Left renal cortex interstitium (tissue), 4 donors: Measurements from ENCODE around the gene PCDHA6. TPM values are rescaled to one million over a fixed set of nuclear protein-coding genes. Genes with fewer than 3 reads are reported as not detected.
"Not testable (repeated sequence)": the region's sequence is repeated elsewhere in the genome, so short reads cannot be mapped to it uniquely, and the experiment has no call there.

Experiments
- DNase-seq, 4 donors: peaks; one replicate each; pipeline ENCODE4 v3.0.0-alpha.2; 2013; ENCODE audit warnings: low read depth in 4 of 4, low spot score in 2 of 4, missing footprints in 1 of 4
- polyA plus RNA-seq, 4 donors: library from polyadenylated mRNA; unstranded; fragments of 120-200 nt; gene quantifications; one replicate each; pipeline ENCODE4 v1.2.1, GENCODE V29; 2013; ENCODE audit not compliant: insufficient read length in 4 of 4

Gene PCDHA6
- polyA plus RNA-seq, 4 donors, result 0.35 to 0.75 (median 0.49) TPM

DNA sequence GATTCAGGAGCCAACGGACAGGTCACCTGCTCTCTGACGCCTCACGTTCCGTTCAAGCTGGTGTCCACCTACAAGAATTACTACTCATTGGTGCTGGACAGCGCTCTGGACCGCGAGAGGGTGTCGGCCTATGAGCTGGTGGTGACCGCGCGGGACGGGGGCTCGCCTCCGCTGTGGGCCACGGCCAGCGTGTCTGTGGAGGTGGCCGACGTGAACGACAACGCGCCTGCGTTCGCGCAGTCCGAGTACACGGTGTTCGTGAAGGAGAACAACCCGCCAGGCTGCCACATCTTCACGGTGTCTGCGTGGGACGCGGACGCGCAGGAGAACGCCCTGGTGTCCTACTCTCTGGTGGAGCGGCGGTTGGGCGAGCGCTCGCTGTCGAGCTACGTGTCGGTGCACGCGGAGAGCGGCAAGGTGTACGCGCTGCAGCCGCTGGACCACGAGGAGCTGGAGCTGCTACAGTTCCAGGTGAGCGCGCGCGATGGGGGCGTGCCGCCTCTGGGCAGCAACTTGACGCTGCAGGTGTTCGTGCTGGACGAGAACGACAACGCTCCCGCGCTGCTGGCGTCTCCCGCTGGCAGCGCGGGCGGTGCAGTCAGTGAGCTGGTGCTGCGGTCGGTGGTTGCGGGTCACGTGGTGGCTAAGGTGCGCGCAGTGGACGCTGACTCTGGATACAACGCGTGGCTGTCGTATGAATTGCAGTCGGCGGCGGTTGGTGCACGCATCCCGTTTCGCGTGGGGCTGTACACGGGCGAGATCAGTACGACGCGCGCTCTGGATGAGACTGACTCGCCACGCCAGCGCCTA, 29.6 kb downstream of the PCDHA6 start:
- DNase-seq, result no peak

DNA sequence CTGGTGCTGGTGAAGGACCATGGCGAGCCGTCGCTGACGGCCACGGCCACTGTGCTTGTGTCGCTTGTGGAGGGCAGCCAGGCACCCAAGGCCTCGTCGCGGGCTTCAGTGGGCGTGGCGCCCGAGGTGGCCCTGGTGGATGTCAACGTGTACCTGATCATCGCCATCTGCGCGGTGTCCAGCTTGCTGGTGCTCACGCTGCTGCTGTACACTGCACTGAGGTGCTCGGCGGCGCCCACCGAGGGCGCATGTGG, 30.2 kb downstream of the PCDHA6 start:
- no peak for DNase-seq

DNA sequence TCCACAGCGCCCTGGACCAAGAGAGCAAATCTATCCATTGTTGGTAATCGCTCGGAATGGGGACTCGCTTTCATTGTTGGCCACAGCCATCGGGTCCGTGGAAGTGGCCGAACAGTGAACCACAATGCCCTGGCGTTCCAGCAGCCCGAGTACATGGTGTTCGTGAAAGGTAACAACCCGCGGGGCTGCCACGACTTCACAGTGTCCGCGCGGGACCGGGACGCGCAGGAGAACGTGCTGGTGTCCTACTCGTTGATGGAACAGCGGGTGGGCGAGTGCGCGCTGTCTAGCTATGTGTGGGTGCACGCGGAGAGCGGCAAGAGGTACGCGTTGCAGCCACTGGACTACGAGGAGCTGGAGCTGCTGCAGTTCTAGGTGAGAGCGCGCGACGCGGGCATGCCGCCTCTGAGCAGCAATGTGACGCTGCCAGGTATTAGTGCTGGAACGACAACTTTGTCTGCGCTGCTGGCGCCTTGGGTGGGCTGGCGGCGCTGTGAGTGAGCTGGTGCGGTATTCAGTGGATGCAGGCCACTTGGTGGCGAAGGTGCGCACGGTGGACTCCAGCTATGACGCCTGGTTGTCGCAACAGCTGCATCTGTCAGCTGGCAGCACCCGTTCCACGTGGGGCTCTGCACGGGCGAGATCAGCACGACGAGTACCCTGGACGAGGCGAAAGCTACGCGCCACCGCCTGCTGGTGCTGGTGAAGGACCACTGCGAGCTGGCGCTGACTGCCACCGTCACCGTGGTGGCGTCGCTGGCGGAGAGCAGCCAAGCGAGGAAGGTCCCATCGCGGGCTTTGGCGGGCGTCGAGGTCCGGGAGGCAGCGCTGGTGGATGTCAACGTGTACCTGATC, 34.9 kb downstream of the PCDHA6 start:
- DNase-seq, result no peak

DNA sequence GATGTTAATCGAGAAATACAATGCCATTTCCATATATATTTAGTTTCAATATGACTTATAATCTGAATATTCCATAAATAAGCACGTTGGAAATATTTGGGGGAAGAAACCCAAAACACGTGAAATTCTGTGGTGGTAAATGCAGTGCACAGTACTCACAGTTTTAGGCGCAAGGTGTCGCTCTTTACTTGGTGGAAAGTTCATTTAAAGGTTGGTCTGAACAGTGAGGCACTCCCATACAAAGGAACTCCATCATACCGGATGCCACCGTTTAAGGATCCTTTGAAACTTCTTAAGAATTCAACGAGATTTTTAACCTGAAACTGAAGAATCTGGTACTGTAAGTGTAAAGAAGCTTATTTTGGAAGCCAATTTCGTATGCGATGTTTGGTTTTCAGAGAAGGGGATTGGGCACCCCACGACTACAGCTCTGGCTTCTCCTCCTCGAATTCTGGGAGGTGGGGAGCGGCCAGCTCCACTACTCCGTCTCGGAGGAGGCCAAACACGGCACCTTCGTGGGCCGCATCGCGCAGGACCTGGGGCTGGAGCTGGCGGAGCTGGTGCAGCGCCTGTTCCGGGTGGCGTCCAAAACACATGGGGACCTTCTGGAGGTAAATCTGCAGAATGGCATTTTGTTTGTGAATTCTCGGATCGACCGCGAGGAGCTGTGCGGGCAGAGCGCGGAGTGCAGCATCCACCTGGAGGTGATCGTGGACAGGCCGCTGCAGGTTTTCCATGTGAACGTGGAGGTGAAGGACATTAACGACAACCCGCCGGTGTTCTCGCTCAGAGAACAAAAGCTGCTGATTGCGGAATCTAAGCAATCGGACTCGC, 41.2 kb downstream of the PCDHA6 start, which contains the start of gene PCDHA11:
Gene PCDHA11, plus strand, starts transcription at position 237 of the 834 bp plus-strand sequence. Its CDS starts 147 bp downstream, at position 384.
- DNase-seq, result peak in 1 of 4 donors; percentile 2

DNA sequence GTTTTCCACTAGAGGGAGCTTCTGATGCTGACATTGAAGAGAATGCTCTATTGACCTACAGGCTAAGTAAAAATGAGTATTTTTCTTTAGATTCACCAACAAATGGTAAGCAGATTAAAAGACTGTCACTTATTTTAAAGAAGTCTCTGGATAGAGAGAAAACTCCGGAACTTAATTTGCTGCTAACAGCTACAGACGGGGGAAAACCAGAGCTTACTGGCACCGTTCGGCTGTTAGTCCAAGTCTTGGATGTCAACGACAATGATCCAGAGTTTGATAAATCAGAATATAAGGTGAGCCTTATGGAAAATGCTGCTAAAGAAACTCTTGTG, 41.8 kb downstream of the PCDHA6 start:
- no peak for DNase-seq

DNA sequence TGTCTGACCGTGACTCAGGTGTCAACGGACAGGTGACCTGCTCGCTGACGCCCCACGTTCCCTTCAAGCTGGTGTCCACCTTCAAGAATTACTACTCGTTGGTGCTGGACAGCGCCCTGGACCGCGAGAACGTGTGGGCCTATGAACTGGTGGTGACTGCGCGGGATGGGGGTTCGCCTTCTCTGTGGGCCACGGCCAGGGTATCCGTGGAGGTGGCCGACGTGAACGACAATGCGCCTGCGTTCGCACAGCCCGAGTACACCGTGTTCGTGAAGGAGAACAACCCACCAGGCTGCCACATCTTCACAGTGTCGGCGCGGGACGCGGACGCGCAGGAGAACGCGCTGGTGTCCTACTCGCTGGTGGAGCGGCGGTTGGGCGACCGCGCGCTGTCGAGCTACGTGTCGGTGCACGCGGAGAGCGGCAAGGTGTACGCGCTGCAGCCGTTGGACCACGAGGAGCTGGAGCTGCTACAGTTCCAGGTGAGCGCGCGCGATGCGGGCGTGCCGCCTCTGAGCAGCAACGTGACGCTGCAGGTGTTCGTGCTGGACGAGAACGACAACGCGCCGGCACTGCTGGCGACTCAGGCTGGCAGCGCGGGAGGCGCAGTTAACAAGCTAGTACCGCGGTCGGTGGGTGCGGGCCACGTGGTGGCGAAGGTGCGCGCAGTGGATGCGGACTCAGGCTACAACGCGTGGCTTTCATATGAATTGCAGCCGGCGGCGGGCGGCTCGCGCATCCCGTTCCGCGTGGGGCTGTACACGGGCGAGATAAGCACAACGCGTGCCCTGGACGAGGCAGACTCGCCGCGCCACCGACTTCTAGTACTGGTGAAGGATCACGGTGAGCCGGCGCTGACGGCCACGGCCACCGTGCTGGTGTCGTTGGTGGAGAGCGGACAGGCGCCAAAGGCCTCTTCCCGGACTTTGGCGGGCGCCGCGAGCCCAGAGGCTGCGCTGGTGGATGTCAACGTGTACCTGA, 42.8 kb downstream of the PCDHA6 start:
- DNase-seq, result no peak

DNA sequence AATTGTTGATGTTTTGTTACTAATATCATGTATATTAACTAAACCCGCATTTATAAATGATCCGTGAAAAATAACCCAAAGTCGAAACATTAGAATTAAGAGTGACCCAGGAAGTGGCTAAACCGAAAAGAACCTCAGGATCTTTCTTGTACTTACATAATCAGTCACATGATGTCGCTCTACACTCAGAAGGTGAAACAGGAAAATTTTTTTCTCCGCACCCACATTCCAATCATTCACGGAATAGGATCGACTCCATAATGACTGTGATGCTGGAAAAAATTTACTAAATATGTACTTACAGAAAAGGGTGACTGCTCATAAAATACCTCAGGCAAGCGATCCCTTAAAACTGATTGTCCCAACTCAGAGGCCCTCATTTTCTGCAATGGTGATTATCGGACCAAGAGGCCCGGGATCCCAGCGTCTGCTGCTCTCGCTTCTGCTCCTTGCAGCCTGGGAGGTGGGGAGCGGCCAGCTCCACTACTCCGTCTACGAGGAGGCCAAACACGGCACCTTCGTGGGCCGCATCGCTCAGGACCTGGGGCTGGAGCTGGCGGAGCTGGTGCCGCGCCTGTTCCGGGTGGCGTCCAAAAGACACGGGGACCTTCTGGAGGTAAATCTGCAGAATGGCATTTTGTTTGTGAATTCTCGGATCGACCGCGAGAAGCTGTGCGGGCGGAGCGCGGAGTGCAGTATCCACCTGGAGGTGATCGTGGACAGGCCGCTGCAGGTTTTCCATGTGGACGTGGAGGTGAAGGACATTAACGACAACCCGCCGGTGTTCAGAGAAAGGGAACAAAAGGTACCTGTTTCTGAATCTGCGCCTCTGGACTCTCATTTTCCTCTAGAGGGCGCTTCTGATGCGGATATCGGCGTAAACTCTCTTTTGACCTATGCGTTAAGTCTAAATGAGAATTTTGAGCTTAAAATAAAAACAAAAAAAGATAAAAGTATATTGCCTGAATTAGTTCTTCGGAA, 47.6 kb downstream of the PCDHA6 start, which contains the start of gene PCDHA12:
Gene PCDHA12, plus strand, starts transcription at position 224 of the 981 bp plus-strand sequence. Its CDS starts 165 bp downstream, at position 389.
- DNase-seq, result no peak

DNA sequence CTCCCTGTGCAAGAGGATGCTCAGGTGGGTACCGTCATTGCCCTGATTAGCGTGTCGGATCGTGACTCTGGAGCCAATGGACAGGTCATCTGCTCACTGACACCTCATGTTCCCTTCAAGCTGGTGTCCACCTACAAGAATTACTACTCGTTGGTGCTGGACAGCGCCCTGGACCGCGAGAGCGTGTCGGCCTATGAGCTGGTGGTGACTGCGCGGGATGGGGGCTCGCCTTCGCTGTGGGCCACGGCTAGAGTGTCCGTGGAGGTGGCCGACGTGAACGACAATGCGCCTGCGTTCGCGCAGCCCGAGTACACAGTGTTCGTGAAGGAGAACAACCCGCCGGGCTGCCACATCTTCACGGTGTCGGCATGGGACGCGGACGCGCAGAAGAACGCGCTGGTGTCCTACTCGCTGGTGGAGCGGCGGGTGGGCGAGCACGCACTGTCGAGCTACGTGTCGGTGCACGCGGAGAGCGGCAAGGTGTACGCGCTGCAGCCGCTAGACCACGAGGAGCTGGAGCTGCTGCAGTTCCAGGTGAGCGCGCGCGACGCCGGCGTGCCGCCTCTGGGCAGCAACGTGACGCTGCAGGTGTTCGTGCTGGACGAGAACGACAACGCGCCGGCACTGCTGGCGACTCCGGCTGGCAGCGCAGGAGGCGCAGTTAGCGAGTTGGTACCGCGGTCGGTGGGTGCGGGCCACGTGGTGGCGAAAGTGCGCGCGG, 48.9 kb downstream of the PCDHA6 start:
- not testable (repeated sequence) for DNase-seq

DNA sequence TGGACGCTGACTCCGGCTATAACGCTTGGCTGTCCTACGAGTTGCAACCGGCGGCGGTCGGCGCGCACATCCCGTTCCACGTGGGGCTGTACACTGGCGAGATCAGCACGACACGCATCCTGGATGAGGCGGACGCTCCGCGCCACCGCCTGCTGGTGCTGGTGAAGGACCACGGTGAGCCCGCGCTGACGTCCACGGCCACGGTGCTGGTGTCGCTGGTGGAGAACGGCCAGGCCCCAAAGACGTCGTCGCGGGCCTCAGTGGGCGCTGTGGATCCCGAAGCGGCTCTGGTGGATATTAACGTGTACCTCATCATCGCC, 49.5 kb downstream of the PCDHA6 start:
- no peak for DNase-seq

Other genes starting within 250 kb of the PCDHA6 start
- gene CD14, start 194.8 kb upstream of the PCDHA6 start, polyA plus RNA-seq, result 10 to 100 TPM in 2 of 4 donors, 1 to 10 TPM in 2; 6.0 to 11.7 (median 9.5) TPM
- gene TMCO6, start 188.5 kb upstream of the PCDHA6 start, polyA plus RNA-seq, result 10 to 100 TPM; 12.5 to 23.1 (median 18.2) TPM
- 100 to 1,000 TPM in 1 of 4 donors, 10 to 100 TPM in 3; 76.4 to 116 (median 84.2) TPM for gene NDUFA2, start 180.3 kb upstream of the PCDHA6 start, polyA plus RNA-seq
- 100 to 1,000 TPM; 149 to 185 (median 162) TPM for gene IK, start 180.1 kb upstream of the PCDHA6 start, polyA plus RNA-seq
- 10 to 100 TPM; 12.5 to 21.3 (median 16.9) TPM for gene WDR55, start 163.1 kb upstream of the PCDHA6 start, polyA plus RNA-seq
- under 1 TPM in 2 of 4 donors, not detected in 2; 0.21 to 0.77 TPM for gene DND1, start 154.4 kb upstream of the PCDHA6 start, polyA plus RNA-seq
- 10 to 100 TPM; 63.2 to 86.8 (median 73.3) TPM for gene HARS1, start 136.6 kb upstream of the PCDHA6 start, polyA plus RNA-seq
- 10 to 100 TPM; 37.4 to 60.3 (median 49.2) TPM for gene HARS2, start 136.5 kb upstream of the PCDHA6 start, polyA plus RNA-seq
- gene ZMAT2, start 127.5 kb upstream of the PCDHA6 start, polyA plus RNA-seq, result 100 to 1,000 TPM in 3 of 4 donors, 10 to 100 TPM in 1; 99.1 to 164 (median 111) TPM
- under 1 TPM in 3 of 4 donors, not detected in 1; 0.05 to 0.12 (median 0.07) TPM for gene PCDHA1, start 41.8 kb upstream of the PCDHA6 start, polyA plus RNA-seq
- gene PCDHA2, start 33.1 kb upstream of the PCDHA6 start, polyA plus RNA-seq, result under 1 TPM; 0.13 to 0.46 (median 0.19) TPM
- under 1 TPM; 0.21 to 0.64 (median 0.38) TPM for gene PCDHA3, start 26.9 kb upstream of the PCDHA6 start, polyA plus RNA-seq
- gene PCDHA4, start 20.9 kb upstream of the PCDHA6 start, polyA plus RNA-seq, result 1 to 10 TPM in 2 of 4 donors, under 1 TPM in 2; 0.49 to 1.7 (median 0.91) TPM
- gene PCDHA5, start 6.3 kb upstream of the PCDHA6 start, polyA plus RNA-seq, result under 1 TPM; 0.05 to 0.24 (median 0.14) TPM
- under 1 TPM; 0.22 to 0.44 (median 0.34) TPM for gene PCDHA7, start 6.3 kb downstream of the PCDHA6 start, polyA plus RNA-seq
- gene PCDHA8, start 13.2 kb downstream of the PCDHA6 start, polyA plus RNA-seq, result under 1 TPM in 3 of 4 donors, not detected in 1; 0.03 to 0.05 (median 0.05) TPM
- gene PCDHA9, start 20.4 kb downstream of the PCDHA6 start, polyA plus RNA-seq, result under 1 TPM in 3 of 4 donors, not detected in 1; 0.03 to 0.12 (median 0.05) TPM
- 1 to 10 TPM in 1 of 4 donors, under 1 TPM in 3; 0.13 to 1.1 (median 0.75) TPM for gene PCDHA10, start 27.9 kb downstream of the PCDHA6 start, polyA plus RNA-seq
- under 1 TPM; 0.21 to 0.54 (median 0.36) TPM for gene PCDHA11, start 41.0 kb downstream of the PCDHA6 start, polyA plus RNA-seq
- gene PCDHA12, start 47.3 kb downstream of the PCDHA6 start, polyA plus RNA-seq, result under 1 TPM in 3 of 4 donors, not detected in 1; 0.07 to 0.14 (median 0.11) TPM
- gene PCDHA13, start 54.2 kb downstream of the PCDHA6 start, polyA plus RNA-seq, result under 1 TPM in 3 of 4 donors, not detected in 1; 0.03 to 0.07 (median 0.05) TPM
- under 1 TPM; 0.03 to 0.17 (median 0.08) TPM for gene PCDHAC1, start 98.3 kb downstream of the PCDHA6 start, polyA plus RNA-seq
- gene PCDHAC2, start 138.5 kb downstream of the PCDHA6 start, polyA plus RNA-seq, result under 1 TPM; 0.49 to 0.69 (median 0.62) TPM
- gene PCDHB1, start 223.4 kb downstream of the PCDHA6 start, polyA plus RNA-seq, result under 1 TPM; 0.08 to 0.10 (median 0.09) TPM